HCT116 (cell line): ENCODE results near the gene ANO2. TPM values are rescaled to one million over a fixed set of nuclear protein-coding genes. Genes with fewer than 3 reads are reported as not detected.

ENCODE experiments used
- ATAC-seq: fragments of 200-7000 bp; cut with Tn5 transposase; 2 replicates; pipeline ENCODE4 v1.9.1; 2020; ENCODE audit warnings: mild to moderate bottlenecking, moderate library complexity
- BruUV-seq: library from RNA; stranded (reverse); fragments of 400-500 nt; replicated peaks from 2 replicates; lab custom pipeline; 2021; lab: Mats Ljungman, UMichigan
- CTCF ChIA-PET: fragments of 300-600 bp; sonication (Branson Sonifier 250); formaldehyde crosslinking; loops from one replicate; lab custom pipeline; 2021; ENCODE audit warnings: antibody characterized with exemption; lab: Charles Lee
- POLR2A ChIA-PET: fragments of 300-600, 350-600 bp; sonication (Branson Sonifier 250); formaldehyde crosslinking; loops from one replicate; lab custom pipeline; 2021; ENCODE audit warnings: antibody characterized with exemption; lab: Charles Lee
- RAD21 ChIA-PET, 2 experiments: fragments of 300-600 bp; sonication (Branson Sonifier 250); formaldehyde crosslinking; loops; one replicate each; lab custom pipeline; 2023; ENCODE audit warnings: low total read pairs in 2 of 2; ENCODE audit not compliant: uncharacterized antibody in 2 of 2, unreplicated experiment in 2 of 2, low non-redundant PET in 1 of 2; lab: Charles Lee
- DNase-seq: peaks from one replicate; pipeline ENCODE4 v3.0.0-alpha.2; 2010; ENCODE audit warnings: low read depth, low spot score
- H2AFZ ChIP-seq: fragments of 200-600 bp; shearing (Covaris generic), sonication (generic); 2 replicates; pipeline ENCODE4 v1.6.1; 2017; ENCODE audit warnings: low read depth, mixed run types, mixed read lengths, antibody characterized with exemption, low read length; ENCODE audit not compliant: poor library complexity, severe bottlenecking
- H3K27ac ChIP-seq: 2 replicates; pipeline ENCODE4 v1.5.1; 2012; ENCODE audit warnings: low read depth, low read length
- H3K27me3 ChIP-seq: fragments of 200-600 bp; sonication (generic); 2 replicates; pipeline ENCODE4 v1.6.1; 2016; ENCODE audit warnings: mixed run types, low read length, mixed read lengths; ENCODE audit not compliant: insufficient read depth
- H3K36me3 ChIP-seq, 2 experiments: fragments of 200-500 bp in 1 of 2; fragments of 200-600 bp in 1 of 2; sonication (Bioruptor generic) in 1 of 2; sonication (generic) in 1 of 2; 2 replicates each; pipeline versions ENCODE4 v1.5.1 to v1.6.1; 2014 to 2016; ENCODE audit warnings: low read length in 2 of 2, inconsistent platforms in 1 of 2, mixed read lengths in 1 of 2, mixed run types in 1 of 2; ENCODE audit not compliant: insufficient read depth in 2 of 2, control insufficient read depth in 1 of 2
- H3K4me1 ChIP-seq, 2 experiments: fragments of 200-600 bp in 1 of 2; sonication (generic) in 1 of 2; 2 replicates each; pipeline versions ENCODE4 v1.5.1 to v1.6.1; 2012 to 2017; ENCODE audit warnings: low read length in 2 of 2, inconsistent platforms in 1 of 2, mild to moderate bottlenecking in 1 of 2, mixed read lengths in 1 of 2, mixed run types in 1 of 2, moderate library complexity in 1 of 2; ENCODE audit not compliant: insufficient read depth in 2 of 2, control insufficient read depth in 1 of 2
- H3K4me2 ChIP-seq: fragments of 200-600 bp; sonication (generic); 2 replicates; pipeline ENCODE4 v1.6.1; 2017; ENCODE audit warnings: mixed run types, low read length, mixed read lengths
- H3K4me3 ChIP-seq, 2 experiments: fragments of 200-600 bp in 1 of 2; sonication (generic) in 1 of 2; replicated peaks in 1 of 2; 2 replicates each; pipeline ENCODE4 v1.5.1; 2011 to 2016; ENCODE audit warnings: low read length in 2 of 2, control low read depth in 1 of 2, low read depth in 1 of 2, mild to moderate bottlenecking in 1 of 2, mixed read lengths in 1 of 2, mixed run types in 1 of 2
- H3K79me2 ChIP-seq: fragments of 200-600 bp; sonication (generic); 2 replicates; pipeline ENCODE4 v1.6.1; 2017; ENCODE audit warnings: mild to moderate bottlenecking, mixed run types, low read length, moderate library complexity, mixed read lengths; ENCODE audit not compliant: insufficient read depth
- H3K9ac ChIP-seq: fragments of 200-600 bp; sonication (generic); 2 replicates; pipeline ENCODE4 v1.6.1; 2016; ENCODE audit warnings: low read length, mixed read lengths
- H3K9me2 ChIP-seq: fragments of 200-600 bp; sonication (generic), shearing (Covaris generic); 2 replicates; pipeline ENCODE4 v1.6.1; 2017; ENCODE audit warnings: mixed run types, mild to moderate bottlenecking, moderate library complexity; ENCODE audit not compliant: insufficient read depth
- H3K9me3 ChIP-seq, 2 experiments: fragments of 200-500 bp in 1 of 2; fragments of 200-600 bp in 1 of 2; sonication (Bioruptor generic) in 1 of 2; sonication (generic) in 1 of 2; 2 replicates each; pipeline ENCODE4 v1.6.1; 2014 to 2017; ENCODE audit warnings: low read length in 2 of 2, mixed read lengths in 2 of 2, inconsistent platforms in 1 of 2, low read depth in 1 of 2, mild to moderate bottlenecking in 1 of 2, mixed run types in 1 of 2, moderate library complexity in 1 of 2; ENCODE audit not compliant: control insufficient read depth in 1 of 2, insufficient read depth in 1 of 2
- H4K20me1 ChIP-seq: fragments of 200-600 bp; sonication (generic), shearing (Covaris generic); 2 replicates; pipeline ENCODE4 v1.6.1; 2017; ENCODE audit warnings: mixed run types, mild to moderate bottlenecking, moderate library complexity; ENCODE audit not compliant: insufficient read depth
- CTCF ChIP-seq, 3 experiments: fragments of 200-600 bp in 1 of 3; sonication (generic) in 1 of 3; IDR thresholded peaks in 2 of 3; conservative IDR thresholded peaks in 1 of 3; 2 replicates each; pipeline ENCODE4 v1.5.1; 2012 to 2017; ENCODE audit warnings: low read depth in 2 of 3, low read length in 2 of 3, antibody characterized with exemption in 1 of 3, borderline replicate concordance in 1 of 3, control low read depth in 1 of 3, mild to moderate bottlenecking in 1 of 3, mixed read lengths in 1 of 3, mixed run types in 1 of 3, moderate library complexity in 1 of 3; ENCODE audit not compliant: insufficient read depth in 1 of 3
- EGR1 ChIP-seq: IDR thresholded peaks from 2 replicates; pipeline ENCODE4 v1.6.1; 2012; ENCODE audit warnings: low read depth
- ELF1 ChIP-seq: IDR thresholded peaks from 2 replicates; pipeline ENCODE4 v1.6.1; 2012; ENCODE audit warnings: low read depth, borderline replicate concordance
- EZH2phosphoT487 ChIP-seq: fragments of 200-600 bp; IDR thresholded peaks from 2 replicates; pipeline ENCODE4 v1.6.1; 2018; ENCODE audit warnings: antibody characterized with exemption, borderline replicate concordance
- FOSL1 ChIP-seq: IDR thresholded peaks from 2 replicates; pipeline ENCODE4 v1.6.1; 2012; ENCODE audit warnings: low read depth
- JUND ChIP-seq: IDR thresholded peaks from 2 replicates; pipeline ENCODE4 v1.6.1; 2012
- POLR2AphosphoS5 ChIP-seq: IDR thresholded peaks from 2 replicates; pipeline ENCODE4 v1.6.1; 2011; ENCODE audit warnings: mild to moderate bottlenecking, low read depth, low read length, moderate library complexity
- RAD21 ChIP-seq: IDR thresholded peaks from 2 replicates; pipeline ENCODE4 v1.6.1; 2012; ENCODE audit warnings: low read depth, mild to moderate bottlenecking
- REST ChIP-seq: IDR thresholded peaks from 2 replicates; pipeline ENCODE4 v1.6.1; 2012; ENCODE audit warnings: low read depth
- SIN3A ChIP-seq: IDR thresholded peaks from 2 replicates; pipeline ENCODE4 v1.6.1; 2012; ENCODE audit warnings: low read depth
- ZBTB33 ChIP-seq: IDR thresholded peaks from 2 replicates; pipeline ENCODE4 v1.6.1; 2011; ENCODE audit warnings: mild to moderate bottlenecking, low read length, moderate library complexity; ENCODE audit not compliant: insufficient replicate concordance; ENCODE audit errors: extremely low read depth
- intact Hi-C: fragments of 100-400 bp; cut with micrococcal nuclease; formaldehyde crosslinking; loops from 2 replicates; pipeline ENCODE4 v1.10.0; 2022
- total RNA-seq: library from RNA; stranded (reverse); gene quantifications from one replicate; pipeline ENCODE4 v1.2.1, GENCODE V29; 2021; ENCODE audit not compliant: unreplicated experiment

The ANO2 gene
- total RNA-seq, 1 experiment from 2014 or later: not detected

- H3K4me2 ChIP-seq: no peak overlapping the region
- DNase-seq: peak; percentile 4
- TF ChIP-seq EZH2phosphoT487 (no peak), CTCF (IDR thresholded peaks at IDR 0.05 in 2 of 3, conservative IDR thresholded peaks at IDR 0.05 in 1 of 3; ENCODE audit: borderline replicate concordance in 1 of 3, insufficient read depth in 1 of 3, low read depth in 2 of 3, low read length in 2 of 3) (peak; percentile 18 to 58 (median 58); a peak in 5 of 6 replicates), RAD21 (peak; percentile 44; the same call in 1 of the 2 replicates), POLR2AphosphoS5 (no peak)
- TF ChIP-seq, all 23 proteins: peak for 2
- Histone ChIP-seq H4K20me1 (no peaks in the 10 kb centered on the region), H3K4me3 (no peak overlapping the region), H3K27me3 (peaks cover 56% of the 10 kb centered on the region), H3K36me3 (no peaks in the 10 kb centered on the region), H3K27ac (no peak overlapping the region), H3K9me3 (no peaks in the 10 kb centered on the region), H2AFZ (no peak overlapping the region), H3K9ac (no peak overlapping the region), H3K9me2 (no peaks in the 10 kb centered on the region), H3K79me2 (no peaks in the 10 kb centered on the region), H3K4me1 (no peaks in the 10 kb centered on the region)
- ChIA-PET POLR2A (no interaction called here), CTCF (interaction anchor here (0.8 to 1.2 kb wide), 4 partner anchors 10 to 221 kb away, joined by 3 to 4 read pairs (median 4); no protein-coding TSS in a partner anchor), RAD21 (no interaction called here)
- no TSS peak for BruUV-seq
- peak; percentile 92 for ATAC-seq
- intact Hi-C loops: loop anchor here (1.0 kb wide), 1 partner anchor 627 kb away; no protein-coding TSS in a partner anchor
Measured at GRCh38 chr12:5648692-5649359, 296.2 kb downstream of the ANO2 start.

GRCh38 chr12:5643266-5643665 is 301.8 kb downstream of the ANO2 start:
- Histone ChIP-seq H2AFZ (no peak overlapping the region), H3K79me2 (no peaks in the 10 kb centered on the region), H3K9ac (no peak overlapping the region), H3K36me3 (no peaks in the 10 kb centered on the region), H3K27ac (no peak overlapping the region), H3K27me3 (peaks cover 55% of the 10 kb centered on the region), H3K9me2 (no peaks in the 10 kb centered on the region), H3K9me3 (no peaks in the 10 kb centered on the region), H3K4me3 (no peak overlapping the region), H3K4me1 (no peaks in the 10 kb centered on the region), H3K4me2 (no peak overlapping the region), H4K20me1 (no peaks in the 10 kb centered on the region)
- ChIA-PET POLR2A (no interaction called here), CTCF (no interaction called here), RAD21 (no interaction called here)
- intact Hi-C loops: no loop called here
- DNase-seq (no peak), ATAC-seq (no peak)
- no TSS peak for BruUV-seq
- TF ChIP-seq RAD21 (no peak), SIN3A (no peak), ZBTB33 (no peak), ELF1 (no peak), FOSL1 (no peak), POLR2AphosphoS5 (no peak), REST (no peak), JUND (no peak), EGR1 (no peak)
